GM23338 (cell line): ENCODE results near the gene BTBD3. TPM values are rescaled to one million over a fixed set of nuclear protein-coding genes. Genes with fewer than 3 reads are reported as not detected.

Experiments used
- ETS1 ChIP-seq: IDR thresholded peaks from 2 replicates; pipeline ENCODE4 v1.6.1; 2016; ENCODE audit warnings: antibody characterized with exemption
- EZH2 ChIP-seq: fragments of 200-600 bp; sonication (generic); IDR thresholded peaks from one replicate; pipeline ENCODE4 v1.8.0; 2017; ENCODE audit warnings: antibody characterized with exemption, mild to moderate bottlenecking, low read depth; ENCODE audit not compliant: unreplicated experiment
- JUNB ChIP-seq: IDR thresholded peaks from one replicate; pipeline ENCODE4 v1.6.1; 2016; ENCODE audit warnings: antibody characterized with exemption; ENCODE audit not compliant: unreplicated experiment
- NANOG ChIP-seq: IDR thresholded peaks from 2 replicates; pipeline ENCODE4 v1.6.1; 2016; ENCODE audit warnings: antibody characterized with exemption, borderline replicate concordance
- REST ChIP-seq: IDR thresholded peaks from one replicate; pipeline ENCODE4 v1.6.1; 2018; ENCODE audit warnings: antibody characterized with exemption; ENCODE audit not compliant: unreplicated experiment
- STAT1 ChIP-seq: IDR thresholded peaks from one replicate; pipeline ENCODE4 v1.6.1; 2016; ENCODE audit warnings: antibody characterized with exemption; ENCODE audit not compliant: unreplicated experiment
- ZNF331 ChIP-seq: fragments of 250-450 bp; sonication (Bioruptor Pico); IDR thresholded peaks from 2 replicates; pipeline ENCODE4 v1.5.0; 2020; ENCODE audit warnings: low read depth, mild to moderate bottlenecking, moderate library complexity
- ZNF462 ChIP-seq: fragments of 250-450 bp; sonication (Bioruptor Pico); IDR thresholded peaks from 2 replicates; pipeline ENCODE4 v1.5.0; 2020; ENCODE audit warnings: mild to moderate bottlenecking, moderate library complexity
- polyA plus RNA-seq: library from polyadenylated mRNA; unstranded; fragments of >200 nt; fragmentation: Nextera tagmentation; extraction: Ambion mirVana; gene quantifications from 2 replicates; pipeline ENCODE4 v1.2.1, GENCODE V29; 2016
- total RNA-seq: library from RNA; depleted of rRNA; stranded (reverse); fragments of >200 nt; shearing (Covaris generic); gene quantifications from 2 replicates; pipeline ENCODE4 v1.2.3, GENCODE V29; 2014

Gene BTBD3
- total and polyA plus RNA-seq, 2 experiments from 2014 or later: 11.8 to 45.1 TPM

- TF ChIP-seq ZNF462 (CRISPR knock-in tag) (no peak), ETS1 (no peak), NANOG (no peak), REST (no peak), STAT1 (no peak), EZH2 (no peak), ZNF331 (CRISPR knock-in tag) (no peak), JUNB (no peak)
Measured at GRCh38 chr20:11937230-11937629, 19.5 kb downstream of the BTBD3 start (continued).
